ENCODE results near the gene DCXR. TPM values are rescaled to one million over a fixed set of nuclear protein-coding genes. Genes with fewer than 3 reads are reported as not detected.
A peak's percentile ranks its signal among the peaks of the same experiment; 100 is the strongest.

The DCXR gene
- total and polyA plus RNA-seq, 2 of the 13 experiments (the other 11 are each of a cell fraction or from before 2014, with no cell fraction given): 287 to 311 TPM

DNA sequence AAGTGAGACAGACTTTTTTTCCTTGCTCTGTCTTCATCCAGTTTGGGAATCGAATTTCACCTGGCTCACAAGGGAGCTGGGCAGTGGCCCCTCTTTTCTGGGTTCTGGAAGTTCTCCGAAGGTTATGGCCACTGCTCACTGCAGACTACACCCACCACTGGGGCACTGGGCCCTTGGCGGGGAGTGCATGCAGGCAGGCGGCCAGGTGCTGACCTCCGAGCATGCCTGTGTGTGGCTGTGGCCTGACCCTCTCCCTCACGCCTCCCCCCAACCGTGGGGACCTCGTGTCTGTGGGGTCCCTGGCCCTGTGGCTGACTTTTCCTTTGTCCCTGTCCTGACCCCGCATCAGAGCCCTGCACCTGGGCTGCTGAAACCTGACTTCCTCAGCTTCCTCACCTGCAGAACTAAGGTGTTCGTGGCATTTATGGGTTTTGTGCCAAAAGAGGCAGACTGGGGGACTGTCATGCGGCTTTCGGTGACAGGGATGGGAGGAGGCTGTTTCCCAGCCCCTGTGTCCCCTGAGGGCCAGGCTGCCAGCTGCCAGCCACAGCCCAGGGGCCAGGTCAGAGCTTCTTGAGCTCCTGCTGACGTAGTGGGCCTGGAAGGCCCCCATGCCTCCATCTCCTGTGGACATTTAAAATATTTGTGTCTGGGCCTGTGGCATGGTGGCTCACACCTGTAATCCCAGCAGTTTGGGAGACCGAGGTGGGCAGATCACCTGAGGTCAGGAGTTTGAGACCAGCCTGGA, 38.6 kb downstream of the DCXR start:
- H3K36me3 ChIP-seq (replicated peaks in 1 of 2; ENCODE audit: control insufficient read depth in 1 of 2, insufficient read depth in 2 of 2, low read length in 2 of 2): no peaks in the 10 kb centered on the region
- intact Hi-C loops (cut with micrococcal nuclease; ENCODE audit: unreplicated experiment) (no loop called here), in situ Hi-C loops (cut with HindIII; ENCODE audit: extremely low pct_ligation_motif_present, low pct_unique_long_range_greater_than_20kb) (loop anchor here (5.0 kb wide), 1 partner anchor 42 kb away; no protein-coding TSS in a partner anchor)
- no peak overlapping the region for H2AFZ ChIP-seq (ENCODE audit: low read length)
- BruUV-seq (replicated peaks): TSS peak; percentile 13
- H3K9ac ChIP-seq (ENCODE audit: insufficient read depth, low read depth, low read length): peak overlapping the region; percentile 80
- H4K20me1 ChIP-seq (ENCODE audit: insufficient read depth, low read length): no peaks in the 10 kb centered on the region
- H3K9me3 ChIP-seq (ENCODE audit: low read length): no peaks in the 10 kb centered on the region
- H3K4me3 ChIP-seq (replicated peaks in 1 of 3; ENCODE audit: insufficient read depth in 1 of 3, low read depth in 2 of 3, low read length in 3 of 3): peak overlapping the region in 2 of 3 experiments; percentile 26 to 46; a peak in 4 of 6 replicates
- ChIA-PET POLR2A (interaction anchor here (3.2 to 16.1 kb wide), 5 partner anchors 19 to 45 kb away, joined by 11 to 470 read pairs (median 72); partner anchors contain the start of genes ASPSCR1, CENPX, LRRC45 and NOTUM), CTCF (ENCODE audit: low intra/inter-chr PET ratio, low total read pairs) (interaction anchor here (0.9 to 5.6 kb wide), 3 partner anchors 22 to 39 kb away, joined by 5 to 73 read pairs (median 25); partner anchors contain the start of gene NOTUM)
- FAIRE-seq (no peak), DNase-seq (ENCODE audit: low spot score) (no peak), ATAC-seq (no peak)
- H3K27me3 ChIP-seq (ENCODE audit: control insufficient read depth in 1 of 2, insufficient read depth in 2 of 2, low read length in 2 of 2): no peaks in the 10 kb centered on the region
- H3K4me1 ChIP-seq (ENCODE audit: insufficient read depth, low read length): peaks cover 99% of the 10 kb centered on the region
- H3K79me2 ChIP-seq (ENCODE audit: insufficient read depth, low read length): peaks cover 74% of the 10 kb centered on the region
- 64% methylated on average over 12 of the region's 14 CpGs for WGBS (ENCODE audit: low lambda C conversion rate)
- H3K4me2 ChIP-seq (ENCODE audit: low read depth, low read length): peak overlapping the region; percentile 70
- H3K27ac ChIP-seq (ENCODE audit: extremely low read length, insufficient read depth, low read length): peak overlapping the region; percentile 95
- TF ChIP-seq RFXAP (CRISPR knock-in tag; IDR thresholded peaks at IDR 0.05; ENCODE audit: borderline replicate concordance): 0 out of 2 replicates have a peak, but pooled peaks have one; percentile 36
- TF ChIP-seq, protein P1, sequence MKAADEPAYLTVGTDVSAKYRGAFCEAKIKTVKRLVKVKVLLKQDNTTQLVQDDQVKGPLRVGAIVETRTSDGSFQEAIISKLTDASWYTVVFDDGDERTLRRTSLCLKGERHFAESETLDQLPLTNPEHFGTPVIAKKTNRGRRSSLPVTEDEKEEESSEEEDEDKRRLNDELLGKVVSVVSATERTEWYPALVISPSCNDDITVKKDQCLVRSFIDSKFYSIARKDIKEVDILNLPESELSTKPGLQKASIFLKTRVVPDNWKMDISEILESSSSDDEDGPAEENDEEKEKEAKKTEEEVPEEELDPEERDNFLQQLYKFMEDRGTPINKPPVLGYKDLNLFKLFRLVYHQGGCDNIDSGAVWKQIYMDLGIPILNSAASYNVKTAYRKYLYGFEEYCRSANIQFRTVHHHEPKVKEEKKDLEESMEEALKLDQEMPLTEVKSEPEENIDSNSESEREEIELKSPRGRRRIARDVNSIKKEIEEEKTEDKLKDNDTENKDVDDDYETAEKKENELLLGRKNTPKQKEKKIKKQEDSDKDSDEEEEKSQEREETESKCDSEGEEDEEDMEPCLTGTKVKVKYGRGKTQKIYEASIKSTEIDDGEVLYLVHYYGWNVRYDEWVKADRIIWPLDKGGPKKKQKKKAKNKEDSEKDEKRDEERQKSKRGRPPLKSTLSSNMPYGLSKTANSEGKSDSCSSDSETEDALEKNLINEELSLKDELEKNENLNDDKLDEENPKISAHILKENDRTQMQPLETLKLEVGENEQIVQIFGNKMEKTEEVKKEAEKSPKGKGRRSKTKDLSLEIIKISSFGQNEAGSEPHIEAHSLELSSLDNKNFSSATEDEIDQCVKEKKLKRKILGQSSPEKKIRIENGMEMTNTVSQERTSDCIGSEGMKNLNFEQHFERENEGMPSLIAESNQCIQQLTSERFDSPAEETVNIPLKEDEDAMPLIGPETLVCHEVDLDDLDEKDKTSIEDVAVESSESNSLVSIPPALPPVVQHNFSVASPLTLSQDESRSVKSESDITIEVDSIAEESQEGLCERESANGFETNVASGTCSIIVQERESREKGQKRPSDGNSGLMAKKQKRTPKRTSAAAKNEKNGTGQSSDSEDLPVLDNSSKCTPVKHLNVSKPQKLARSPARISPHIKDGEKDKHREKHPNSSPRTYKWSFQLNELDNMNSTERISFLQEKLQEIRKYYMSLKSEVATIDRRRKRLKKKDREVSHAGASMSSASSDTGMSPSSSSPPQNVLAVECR (CRISPR knock-in tag; IDR thresholded peaks at IDR 0.05; ENCODE audit: borderline replicate concordance): 0 out of 2 replicates have a peak, but pooled peaks have one; percentile 36
- 0 out of 2 replicates have a peak, but pooled peaks have one; percentile 21 for TF ChIP-seq ZNF556 (CRISPR knock-in tag; IDR thresholded peaks at IDR 0.05; ENCODE audit: borderline replicate concordance)
- TF ChIP-seq, protein P2, sequence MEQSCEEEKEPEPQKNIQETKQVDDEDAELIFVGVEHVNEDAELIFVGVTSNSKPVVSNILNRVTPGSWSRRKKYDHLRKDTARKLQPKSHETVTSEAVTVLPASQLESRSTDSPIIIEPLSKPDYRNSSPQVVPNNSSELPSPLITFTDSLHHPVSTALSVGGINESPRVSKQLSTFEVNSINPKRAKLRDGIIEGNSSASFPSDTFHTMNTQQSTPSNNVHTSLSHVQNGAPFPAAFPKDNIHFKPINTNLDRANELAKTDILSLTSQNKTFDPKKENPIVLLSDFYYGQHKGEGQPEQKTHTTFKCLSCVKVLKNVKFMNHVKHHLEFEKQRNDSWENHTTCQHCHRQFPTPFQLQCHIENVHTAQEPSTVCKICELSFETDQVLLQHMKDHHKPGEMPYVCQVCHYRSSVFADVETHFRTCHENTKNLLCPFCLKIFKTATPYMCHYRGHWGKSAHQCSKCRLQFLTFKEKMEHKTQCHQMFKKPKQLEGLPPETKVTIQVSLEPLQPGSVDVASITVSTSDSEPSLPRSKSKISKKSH (CRISPR knock-in tag; IDR thresholded peaks at IDR 0.05; ENCODE audit: borderline replicate concordance): peak; percentile 62; the same call in 1 of the 2 replicates
- TF ChIP-seq ZNF672 (CRISPR knock-in tag; IDR thresholded peaks at IDR 0.05): no peak
- TF ChIP-seq ZNF790 (CRISPR knock-in tag; IDR thresholded peaks at IDR 0.05; ENCODE audit: borderline replicate concordance): no peak
- no peak for TF ChIP-seq ZNF451 (CRISPR knock-in tag; IDR thresholded peaks at IDR 0.05)
- TF ChIP-seq CHD4 (IDR thresholded peaks at IDR 0.05; ENCODE audit: borderline replicate concordance, low read length): no peak
- TF ChIP-seq, protein P3, sequence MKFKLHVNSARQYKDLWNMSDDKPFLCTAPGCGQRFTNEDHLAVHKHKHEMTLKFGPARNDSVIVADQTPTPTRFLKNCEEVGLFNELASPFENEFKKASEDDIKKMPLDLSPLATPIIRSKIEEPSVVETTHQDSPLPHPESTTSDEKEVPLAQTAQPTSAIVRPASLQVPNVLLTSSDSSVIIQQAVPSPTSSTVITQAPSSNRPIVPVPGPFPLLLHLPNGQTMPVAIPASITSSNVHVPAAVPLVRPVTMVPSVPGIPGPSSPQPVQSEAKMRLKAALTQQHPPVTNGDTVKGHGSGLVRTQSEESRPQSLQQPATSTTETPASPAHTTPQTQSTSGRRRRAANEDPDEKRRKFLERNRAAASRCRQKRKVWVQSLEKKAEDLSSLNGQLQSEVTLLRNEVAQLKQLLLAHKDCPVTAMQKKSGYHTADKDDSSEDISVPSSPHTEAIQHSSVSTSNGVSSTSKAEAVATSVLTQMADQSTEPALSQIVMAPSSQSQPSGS (CRISPR knock-in tag; IDR thresholded peaks at IDR 0.05): 0 out of 2 replicates have a peak, but pooled peaks have one; percentile 5
- TF ChIP-seq, protein P4, sequence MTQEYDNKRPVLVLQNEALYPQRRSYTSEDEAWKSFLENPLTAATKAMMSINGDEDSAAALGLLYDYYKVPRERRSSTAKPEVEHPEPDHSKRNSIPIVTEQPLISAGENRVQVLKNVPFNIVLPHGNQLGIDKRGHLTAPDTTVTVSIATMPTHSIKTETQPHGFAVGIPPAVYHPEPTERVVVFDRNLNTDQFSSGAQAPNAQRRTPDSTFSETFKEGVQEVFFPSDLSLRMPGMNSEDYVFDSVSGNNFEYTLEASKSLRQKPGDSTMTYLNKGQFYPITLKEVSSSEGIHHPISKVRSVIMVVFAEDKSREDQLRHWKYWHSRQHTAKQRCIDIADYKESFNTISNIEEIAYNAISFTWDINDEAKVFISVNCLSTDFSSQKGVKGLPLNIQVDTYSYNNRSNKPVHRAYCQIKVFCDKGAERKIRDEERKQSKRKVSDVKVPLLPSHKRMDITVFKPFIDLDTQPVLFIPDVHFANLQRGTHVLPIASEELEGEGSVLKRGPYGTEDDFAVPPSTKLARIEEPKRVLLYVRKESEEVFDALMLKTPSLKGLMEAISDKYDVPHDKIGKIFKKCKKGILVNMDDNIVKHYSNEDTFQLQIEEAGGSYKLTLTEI (CRISPR knock-in tag; conservative IDR thresholded peaks at IDR 0.05): no peak
- no peak for TF ChIP-seq SYNCRIP (IDR thresholded peaks at IDR 0.05; ENCODE audit: insufficient read depth, low read depth, low read length)
- TF ChIP-seq NCOA2 (CRISPR knock-in tag; IDR thresholded peaks at IDR 0.05): 0 out of 2 replicates have a peak, but pooled peaks have one; percentile 24
- no peak for TF ChIP-seq HDAC2 (CRISPR knock-in tag; IDR thresholded peaks at IDR 0.05)
